WERI-Rb-1 (cell line): ENCODE results near the gene RHEB.

Source experiments
- DNase-seq: peaks from one replicate; pipeline ENCODE4 v3.0.0-alpha.2; 2020
- H3K27ac ChIP-seq: fragments of 250-450 bp; sonication (Bioruptor Pico); 2 replicates; pipeline ENCODE4 v1.5.1; 2020; ENCODE audit warnings: mild to moderate bottlenecking, moderate library complexity
- H3K27me3 ChIP-seq: fragments of 250-450 bp; sonication (Bioruptor Pico); 2 replicates; pipeline ENCODE4 v1.5.1; 2021; ENCODE audit warnings: mild to moderate bottlenecking, low read depth, moderate library complexity; ENCODE audit not compliant: insufficient read depth, severe bottlenecking
- H3K36me3 ChIP-seq: fragments of 250-450 bp; sonication (Bioruptor Pico); 2 replicates; pipeline ENCODE4 v1.5.1; 2020; ENCODE audit warnings: mild to moderate bottlenecking, moderate library complexity
- H3K4me3 ChIP-seq: 2 replicates; pipeline ENCODE4 v1.5.1; 2011; ENCODE audit warnings: low read depth, mild to moderate bottlenecking, control low read depth, low read length
- H3K9me3 ChIP-seq: fragments of 250-450 bp; sonication (Bioruptor Pico); 2 replicates; pipeline ENCODE4 v1.5.1; 2021; ENCODE audit warnings: mild to moderate bottlenecking, moderate library complexity; ENCODE audit not compliant: severe bottlenecking
- CTCF ChIP-seq: IDR thresholded peaks from 2 replicates; pipeline ENCODE4 v1.5.1; 2011; ENCODE audit warnings: low read depth, mild to moderate bottlenecking, control low read depth, inconsistent platforms, low read length

The RHEB gene

GRCh38 chr7:151511270-151511669 is 8.4 kb downstream of the RHEB start:
- Histone ChIP-seq H3K4me3 (no peak overlapping the region), H3K9me3 (no peaks in the 10 kb centered on the region), H3K27me3 (no peaks in the 10 kb centered on the region), H3K27ac (no peak overlapping the region), H3K36me3 (no peaks in the 10 kb centered on the region)
- no peak for TF ChIP-seq CTCF
- DNase-seq = no peak

- TF ChIP-seq CTCF = no peak
- no peaks in the 10 kb centered on the region for H3K9me3 ChIP-seq
- H3K27me3 ChIP-seq = no peaks in the 10 kb centered on the region
- DNase-seq = no peak
- H3K27ac ChIP-seq = no peak overlapping the region
- H3K36me3 ChIP-seq = no peaks in the 10 kb centered on the region
- H3K4me3 ChIP-seq = no peak overlapping the region
Observed at GRCh38 chr7:151509670-151510333, 9.9 kb downstream of the RHEB start.

- no peak for DNase-seq
- TF ChIP-seq CTCF = no peak
- no peak overlapping the region for H3K27ac ChIP-seq
- H3K4me3 ChIP-seq = no peak overlapping the region
- H3K36me3 ChIP-seq = no peaks in the 10 kb centered on the region
- H3K27me3 ChIP-seq = no peaks in the 10 kb centered on the region
- no peaks in the 10 kb centered on the region for H3K9me3 ChIP-seq
Observed at GRCh38 chr7:151508991-151509390, 10.7 kb downstream of the RHEB start.

GRCh38 chr7:151507806-151508205 is 11.9 kb downstream of the RHEB start:
- Histone ChIP-seq H3K27ac (no peak overlapping the region), H3K27me3 (no peaks in the 10 kb centered on the region), H3K36me3 (no peaks in the 10 kb centered on the region), H3K4me3 (no peak overlapping the region), H3K9me3 (no peaks in the 10 kb centered on the region)
- DNase-seq = no peak
- no peak for TF ChIP-seq CTCF

- TF ChIP-seq CTCF = peak; percentile 38; the same call in 1 of the 2 replicates
- no peaks in the 10 kb centered on the region for H3K36me3 ChIP-seq
- no peak overlapping the region for H3K27ac ChIP-seq
- no peak overlapping the region for H3K4me3 ChIP-seq
- DNase-seq = no peak
- H3K27me3 ChIP-seq = no peaks in the 10 kb centered on the region
- no peaks in the 10 kb centered on the region for H3K9me3 ChIP-seq
Observed at GRCh38 chr7:151506901-151507382, 12.8 kb downstream of the RHEB start.
